ENCODE data around the gene STAMBPL1.
"Not testable (repeated sequence)": the region's sequence is repeated elsewhere in the genome, so short reads cannot be mapped to it uniquely, and the experiment has no call there.

Gene STAMBPL1

DNA sequence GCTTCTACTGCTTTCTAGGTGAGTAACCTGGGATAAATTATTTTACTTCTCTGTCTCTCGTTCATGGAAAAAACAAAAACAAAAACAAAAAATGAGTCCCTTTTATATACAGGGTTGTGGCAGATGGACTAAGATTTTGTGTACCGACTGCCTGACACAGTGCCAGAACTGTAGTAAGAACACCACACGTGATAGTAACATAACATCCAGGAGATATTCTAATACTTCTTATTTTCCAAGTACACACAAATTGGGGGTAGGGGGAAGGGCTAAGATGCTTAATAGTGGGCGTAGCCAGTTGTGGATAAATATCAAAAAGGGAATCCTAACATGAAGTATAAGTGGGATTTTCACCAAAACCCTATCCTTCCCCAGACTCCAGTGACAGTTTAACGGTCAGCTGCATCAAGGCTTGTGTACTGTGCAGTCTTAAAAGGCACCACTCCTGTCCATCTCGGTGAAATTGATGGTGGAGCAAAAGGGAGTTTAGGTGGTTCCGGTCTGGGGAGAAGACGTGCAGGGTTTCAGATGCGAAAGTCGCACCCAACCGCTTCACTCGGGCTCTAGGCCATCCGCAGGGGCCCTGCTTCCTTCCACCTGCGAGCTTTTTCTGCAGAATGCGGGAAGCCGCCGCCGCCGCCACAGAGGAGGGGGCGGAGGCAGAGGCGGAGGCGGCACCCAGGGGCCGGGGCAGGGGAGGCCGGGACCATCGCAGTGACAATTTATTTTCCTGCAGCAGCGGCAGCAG, at the start of gene STAMBPL1:
TSS of gene STAMBPL1 (plus strand) at position 712 of the 748 bp plus-strand sequence. CDS start 21,464 bp downstream, outside the sequence.
- peak; percentile 68 for DNase-seq (ENCODE audit: low spot score)

- DNase-seq (ENCODE audit: low spot score), result no peak
Observed at GRCh38 chr10:88830643-88831268, 49.3 kb upstream of the STAMBPL1 start.

- DNase-seq (ENCODE audit: low spot score), result no peak
Observed at GRCh38 chr10:88831709-88832108, 48.3 kb upstream of the STAMBPL1 start.

GRCh38 chr10:88832376-88832775, 47.7 kb upstream of the STAMBPL1 start:
- no peak for DNase-seq (ENCODE audit: low spot score)

GRCh38 chr10:88833156-88833555, 46.9 kb upstream of the STAMBPL1 start:
- no peak for DNase-seq (ENCODE audit: low spot score)

DNA sequence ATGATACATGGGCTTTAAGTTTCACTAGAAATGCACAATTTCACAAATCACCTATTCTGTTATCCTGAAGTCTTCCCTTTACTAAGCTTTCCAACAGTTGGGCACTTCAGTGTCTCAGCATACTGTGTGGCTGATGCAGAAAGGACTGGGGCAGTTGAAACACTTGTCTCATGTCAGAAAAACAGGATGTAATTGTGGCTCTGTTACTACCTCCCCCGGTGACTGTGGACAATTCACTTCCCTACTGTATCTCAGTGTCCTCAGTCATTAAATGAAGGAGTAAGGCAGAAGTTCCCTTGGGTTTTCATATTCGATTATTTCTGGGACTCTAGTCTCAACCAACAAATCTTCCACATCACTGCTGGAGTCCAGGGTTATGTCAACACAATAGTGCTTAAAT, 46.3 kb upstream of the STAMBPL1 start:
- no peak for DNase-seq (ENCODE audit: low spot score)

DNA sequence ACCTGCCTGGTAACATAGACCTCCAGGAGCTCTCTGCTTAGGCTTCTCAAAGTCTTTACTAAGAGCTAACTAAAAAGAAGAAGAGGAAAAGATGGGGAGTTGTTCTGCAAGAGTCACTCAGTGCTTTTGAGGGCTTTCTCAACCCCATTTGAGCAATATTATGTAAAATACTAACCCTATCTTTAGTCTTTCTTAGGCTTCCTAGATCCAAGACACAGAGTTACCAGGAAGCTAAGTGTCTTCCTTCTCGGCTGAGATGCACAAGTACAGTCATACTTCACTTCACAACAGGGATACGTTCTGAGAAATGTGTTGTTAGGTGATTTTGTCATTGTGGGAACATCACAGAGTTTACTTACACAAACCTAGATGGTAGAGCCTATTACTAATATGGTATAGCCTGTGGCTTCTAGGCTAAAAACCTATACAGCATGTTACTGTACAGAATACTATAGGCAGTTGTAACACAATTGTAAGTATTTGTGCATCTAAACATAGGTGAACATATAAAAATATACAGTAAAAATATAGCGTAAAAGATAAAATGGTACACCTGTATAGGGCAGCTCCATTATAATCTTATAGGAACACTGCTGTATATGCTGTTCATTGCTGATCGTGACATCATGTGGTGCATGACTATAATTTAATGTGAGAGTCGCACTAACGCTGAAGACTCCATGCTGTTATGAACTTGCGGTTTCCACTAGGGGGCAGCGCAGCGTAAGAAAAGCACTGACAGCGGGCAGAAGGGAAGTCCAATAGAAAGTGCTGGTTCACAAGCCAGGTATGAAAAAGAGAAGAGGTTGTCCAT, 44.7 kb upstream of the STAMBPL1 start:
- peak; percentile 89 for DNase-seq (ENCODE audit: low spot score)

- DNase-seq (ENCODE audit: low spot score), result no peak
Observed at GRCh38 chr10:88835910-88836221, 44.2 kb upstream of the STAMBPL1 start.

GRCh38 chr10:88837632-88838031, 42.4 kb upstream of the STAMBPL1 start:
- not testable (repeated sequence) for DNase-seq (ENCODE audit: low spot score)

DNA sequence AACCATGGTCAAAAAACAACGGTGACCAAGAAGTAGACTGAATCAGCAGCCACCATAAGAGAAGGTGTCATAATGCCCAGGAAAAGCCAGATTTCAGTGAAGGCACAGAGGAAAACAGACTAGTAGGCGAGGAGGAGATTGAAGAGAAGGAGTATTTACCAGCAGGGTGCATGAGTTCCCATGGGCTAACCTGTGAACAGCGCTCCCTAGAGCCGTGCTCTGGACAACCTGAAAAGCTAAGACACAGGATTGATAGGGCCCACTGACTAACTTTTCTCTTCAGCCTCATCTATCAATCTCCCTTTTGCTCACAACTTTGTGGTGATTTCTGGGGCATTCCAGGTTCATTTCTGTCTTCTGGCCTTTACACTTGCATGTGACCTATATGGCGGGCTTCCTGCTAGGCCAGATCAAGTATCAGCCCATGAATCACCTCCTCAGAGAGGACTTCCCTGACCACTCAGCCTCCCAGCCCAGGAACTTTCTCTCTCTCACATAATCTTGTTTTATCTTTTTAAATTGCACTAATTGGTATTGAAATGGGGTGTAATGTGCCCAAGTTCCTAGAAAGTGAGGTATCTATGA, 41.2 kb upstream of the STAMBPL1 start:
- DNase-seq (ENCODE audit: low spot score), result no peak

DNA sequence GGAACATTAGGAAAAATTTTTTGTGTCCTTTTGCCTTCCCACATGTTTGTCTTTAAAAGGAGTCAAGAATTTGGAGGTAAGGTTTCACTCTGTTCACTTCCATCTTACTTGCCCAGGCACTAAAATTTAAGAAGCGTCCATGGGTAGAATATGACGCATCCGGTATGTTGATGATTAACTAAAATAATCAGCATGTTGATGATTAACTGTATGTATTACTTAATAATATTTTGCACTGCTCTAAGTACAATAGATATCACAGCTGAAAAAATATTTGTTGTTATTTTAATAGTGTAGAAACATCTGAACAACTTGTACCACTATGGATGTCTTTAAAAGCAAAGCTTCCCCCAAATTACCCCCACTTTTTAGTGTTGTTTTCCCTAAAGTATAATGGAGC, 39.9 kb upstream of the STAMBPL1 start:
- DNase-seq (ENCODE audit: low spot score), result no peak

DNA sequence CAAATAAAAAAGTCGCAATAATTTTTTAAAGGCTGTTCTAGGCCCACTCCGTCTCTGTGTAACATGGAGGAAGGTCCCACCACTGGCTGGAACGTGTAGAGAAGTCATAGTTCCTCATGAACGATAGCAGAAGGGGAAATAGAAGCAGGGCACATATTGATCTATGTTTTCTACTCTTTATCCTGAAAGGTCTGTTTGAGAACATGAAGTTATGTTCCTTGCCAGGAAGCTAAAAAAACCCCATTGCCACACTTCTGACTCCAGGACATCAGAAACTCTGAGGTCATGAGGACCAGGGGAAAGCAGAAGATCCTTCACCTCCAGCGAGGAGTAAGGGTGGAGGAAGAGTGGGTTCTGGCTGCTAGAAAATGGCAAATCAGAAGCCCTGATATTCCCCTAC, 39.2 kb upstream of the STAMBPL1 start:
- no peak for DNase-seq (ENCODE audit: low spot score)

DNA sequence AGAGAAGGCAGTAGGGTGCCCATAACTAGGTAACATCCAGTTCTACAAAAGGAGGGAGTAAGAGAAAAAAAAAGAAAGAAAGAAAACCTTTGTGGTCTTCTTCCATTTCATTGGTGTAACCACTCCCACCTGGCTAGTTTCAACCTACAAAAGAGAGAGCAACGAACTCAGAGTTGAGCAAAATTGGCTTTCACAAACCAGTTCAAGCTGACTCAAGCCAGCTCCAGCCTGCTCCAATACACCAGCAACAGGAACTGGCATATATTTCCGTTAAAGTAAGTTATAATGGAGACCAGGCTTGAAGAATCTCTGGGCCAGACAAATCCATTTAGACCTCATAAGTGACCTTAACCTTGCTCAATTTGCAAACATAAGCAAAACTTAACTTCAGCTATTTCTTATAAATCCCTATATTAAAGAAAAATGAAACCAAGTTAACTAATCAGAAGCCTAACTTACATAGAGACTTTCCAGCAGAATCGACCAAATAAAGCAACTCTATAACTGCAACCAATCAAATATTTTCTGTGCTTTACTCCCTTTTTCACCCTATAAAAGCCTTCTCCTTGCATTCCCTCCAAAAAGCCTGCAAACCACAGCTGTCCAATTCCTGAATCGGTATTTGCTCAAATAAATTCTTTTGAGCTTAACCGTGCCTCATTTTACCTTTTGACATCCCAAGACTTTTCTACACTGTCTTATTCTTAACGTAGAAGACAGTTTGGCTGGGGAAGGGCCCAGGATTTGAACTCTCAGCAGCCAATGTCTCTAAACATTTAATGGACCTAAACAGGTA, 38.5 kb upstream of the STAMBPL1 start:
- DNase-seq (ENCODE audit: low spot score), result no peak

DNA sequence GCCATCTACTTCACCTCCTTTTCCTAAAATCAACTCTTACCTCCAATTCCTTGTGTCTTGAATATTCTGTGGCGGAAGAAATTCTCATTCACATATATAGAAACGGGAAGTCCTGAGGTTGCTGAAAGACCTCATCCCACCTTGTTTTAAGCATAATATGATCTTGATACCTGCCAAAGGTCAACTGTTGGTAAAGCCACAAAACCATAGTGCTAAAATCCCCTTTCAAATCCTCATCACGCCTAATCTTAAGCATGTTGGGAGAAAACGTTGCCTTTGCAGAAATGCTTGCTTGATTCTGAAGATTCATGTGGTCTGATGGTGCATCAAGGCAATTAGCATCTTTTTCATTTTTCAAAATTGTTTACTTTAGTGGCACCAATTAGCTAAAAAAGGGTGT, 36.9 kb upstream of the STAMBPL1 start:
- DNase-seq (ENCODE audit: low spot score), result no peak

DNA sequence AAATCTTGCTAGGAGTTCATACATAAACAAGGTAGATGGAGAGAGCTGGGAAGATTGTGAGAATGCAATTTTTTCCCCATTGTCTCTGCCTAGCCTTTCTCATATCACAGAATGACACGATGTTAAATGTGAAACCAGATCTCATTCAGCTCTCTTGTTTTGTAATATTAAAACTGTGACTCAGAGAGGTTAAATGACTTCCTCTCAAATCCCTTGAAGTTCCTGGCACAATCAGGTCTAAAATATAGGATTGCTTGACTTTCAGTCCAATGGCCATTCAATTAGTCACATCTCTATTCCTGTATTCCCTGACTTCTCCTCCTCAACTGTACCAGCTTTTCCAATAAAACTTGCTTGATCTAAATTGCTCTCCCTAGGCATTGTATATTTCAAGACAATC, 31.5 kb upstream of the STAMBPL1 start:
- DNase-seq (ENCODE audit: low spot score), result peak; percentile 75

DNA sequence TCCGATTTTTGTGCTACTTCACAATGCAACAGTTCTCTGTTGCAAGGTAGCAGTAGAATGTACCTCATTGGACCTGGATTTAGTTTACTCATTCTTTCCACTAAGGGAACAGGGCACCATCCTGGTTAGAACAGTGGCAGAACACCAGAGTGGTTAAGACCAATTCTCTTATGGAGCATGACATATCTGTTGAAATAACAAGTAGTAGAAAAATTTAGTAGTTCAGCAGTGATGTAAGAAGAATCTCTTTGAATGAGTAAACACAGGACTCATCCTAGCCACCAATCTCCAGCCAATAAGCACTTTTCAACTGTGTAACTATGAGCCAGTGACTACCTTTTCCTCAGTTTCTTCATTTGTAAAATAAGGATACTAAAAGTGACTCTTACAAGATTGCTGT, 30.8 kb upstream of the STAMBPL1 start:
- no peak for DNase-seq (ENCODE audit: low spot score)

- no peak for DNase-seq (ENCODE audit: low spot score)
Observed at GRCh38 chr10:88850712-88851111, 29.3 kb upstream of the STAMBPL1 start.

DNA sequence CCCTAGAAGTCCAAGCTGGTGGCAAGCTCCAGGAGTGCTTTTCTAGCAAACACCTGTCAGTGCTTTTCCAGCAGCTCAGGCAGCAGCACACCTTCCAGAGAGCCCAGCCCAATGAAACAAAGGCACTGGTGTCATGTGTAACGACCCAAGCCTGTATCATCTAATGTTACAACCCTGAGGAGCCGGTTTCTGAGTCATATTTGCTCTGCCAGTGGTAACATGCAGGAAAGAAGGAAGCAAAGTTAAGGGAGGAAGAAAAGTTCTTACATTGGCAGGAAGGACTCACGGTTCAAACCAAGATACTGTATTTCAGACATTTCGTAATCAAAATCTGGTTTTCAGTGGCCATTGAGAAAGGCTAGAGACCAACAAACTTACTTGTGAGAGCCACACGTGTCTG, 28.3 kb upstream of the STAMBPL1 start, which contains the start of gene ANKRD22:
TSS of gene ANKRD22 (minus strand) at position 139 of the 400 bp plus-strand sequence. CDS start 237 bp downstream, outside the sequence.
- no peak for DNase-seq (ENCODE audit: low spot score)

DNA sequence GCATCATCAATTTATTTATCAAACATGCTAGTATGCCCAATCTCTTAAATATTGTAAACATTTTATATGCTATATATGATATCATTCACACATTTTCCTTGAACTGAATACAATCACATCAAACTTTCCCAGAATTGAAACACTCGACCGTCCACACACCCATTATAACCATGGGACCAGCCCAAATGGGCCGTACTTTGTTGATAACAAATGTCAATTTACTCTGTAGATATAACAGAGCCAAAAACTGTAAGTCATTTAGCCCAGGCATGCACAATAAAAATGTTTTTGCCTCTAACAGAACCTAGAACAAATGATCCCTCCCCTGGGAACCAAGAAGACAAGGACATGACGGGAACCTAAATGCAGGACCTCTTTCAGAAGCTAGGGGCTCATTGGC, 27.7 kb upstream of the STAMBPL1 start:
- no peak for DNase-seq (ENCODE audit: low spot score)

DNA sequence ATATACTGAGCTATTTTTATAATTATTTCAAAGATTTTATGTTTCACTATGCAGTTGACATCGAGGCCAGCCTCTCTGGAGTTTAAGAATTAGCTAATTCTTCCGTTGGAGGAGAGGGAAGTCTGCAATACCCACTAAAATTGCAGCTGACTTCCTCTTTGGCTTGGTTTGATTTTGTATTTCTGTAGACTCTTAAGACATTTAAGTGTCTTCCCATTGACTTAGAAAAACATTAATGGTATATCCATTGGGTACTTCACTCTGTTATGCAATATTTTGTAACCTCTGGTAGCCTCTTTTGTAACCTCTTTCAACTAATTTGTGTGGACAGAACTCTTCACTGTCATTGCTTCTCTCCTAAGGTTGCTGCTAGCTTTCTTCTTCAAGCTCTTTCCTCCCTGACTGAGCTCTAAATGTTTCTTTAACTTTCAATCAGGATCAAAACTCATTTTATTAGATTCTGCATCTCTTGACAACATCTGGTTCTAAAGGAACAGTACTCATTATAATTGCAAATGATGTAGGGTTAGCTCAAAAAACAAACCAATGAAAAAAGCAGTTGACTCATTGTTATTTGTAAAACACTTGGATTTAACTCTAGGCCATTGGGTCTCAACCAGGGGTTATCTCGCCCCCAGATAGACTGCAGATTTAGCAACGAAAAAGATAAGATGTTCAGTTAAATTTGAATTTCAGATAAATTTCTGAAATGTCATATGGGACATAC, 26.7 kb upstream of the STAMBPL1 start:
- DNase-seq (ENCODE audit: low spot score), result no peak

DNA sequence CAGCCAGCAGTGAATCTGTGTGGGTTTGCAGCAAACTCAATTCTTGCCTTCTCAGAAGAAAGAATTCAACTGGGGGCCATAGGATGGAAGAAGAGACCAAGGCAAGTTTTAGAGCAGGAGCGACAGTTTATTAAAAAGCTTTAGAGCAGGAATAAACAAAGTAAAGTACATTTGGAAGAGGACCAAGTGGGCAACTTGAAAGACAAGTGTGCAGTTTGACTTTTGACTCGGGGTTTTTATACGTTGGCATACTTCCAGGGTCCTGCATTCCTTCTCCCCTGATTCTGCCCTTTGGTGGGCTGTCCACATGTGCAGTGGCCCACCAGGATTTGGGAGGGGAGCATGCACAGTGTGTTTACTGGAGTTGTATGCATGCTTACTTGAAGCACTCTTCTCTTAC, 25.4 kb upstream of the STAMBPL1 start:
- DNase-seq (ENCODE audit: low spot score), result no peak
